Ramos (cell line): ENCODE measurements around the gene RBMS3.
"Not testable (repeated sequence)": the region's sequence is repeated elsewhere in the genome, so short reads cannot be mapped to it uniquely, and the experiment has no call there.

Experiments
- in situ Hi-C: fragments of 300-500 bp; cut with MboI; formaldehyde crosslinking; loops from one replicate; pipeline ENCODE4 v1.14.3; 2022; ENCODE audit warnings: low sequenced_read_pairs; ENCODE audit not compliant: unreplicated experiment

The RBMS3 gene

DNA sequence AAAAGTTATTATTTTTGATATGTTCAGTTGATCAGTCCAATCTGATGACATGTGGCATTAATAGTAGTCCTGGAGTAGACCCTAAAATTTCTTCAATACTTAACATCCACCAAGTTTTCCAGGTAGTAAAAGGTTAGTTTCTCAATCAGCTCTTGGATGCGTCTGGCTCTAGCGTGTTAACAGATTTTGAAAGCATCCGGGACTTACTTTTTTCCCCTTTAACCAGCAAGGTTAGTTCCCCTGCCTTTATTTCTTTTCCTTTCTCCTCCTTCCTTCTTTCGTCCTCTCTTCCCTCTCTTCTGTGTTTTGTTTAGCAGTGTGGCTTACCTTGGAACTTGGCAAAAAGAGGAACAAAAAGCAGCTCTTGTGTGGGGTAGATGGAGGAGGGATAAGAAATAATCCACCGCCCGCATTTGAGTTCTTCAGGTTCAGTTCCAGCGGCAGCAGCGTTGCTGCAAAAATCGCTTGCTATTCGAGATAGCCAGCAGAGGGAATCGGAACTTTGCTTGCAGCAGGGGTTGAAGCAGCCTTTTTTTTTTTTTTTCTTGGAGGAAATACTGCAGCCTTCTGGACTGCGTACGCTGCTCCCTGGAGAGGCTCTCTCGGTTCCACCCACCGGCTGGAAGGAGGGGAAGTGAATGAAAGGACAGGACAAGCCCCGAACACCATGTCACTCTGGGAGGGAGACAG is at the start of gene RBMS3:
TSS of gene RBMS3 (plus strand) at position 668 of the 690 bp plus-strand sequence.
- in situ Hi-C loops = no loop called here

DNA sequence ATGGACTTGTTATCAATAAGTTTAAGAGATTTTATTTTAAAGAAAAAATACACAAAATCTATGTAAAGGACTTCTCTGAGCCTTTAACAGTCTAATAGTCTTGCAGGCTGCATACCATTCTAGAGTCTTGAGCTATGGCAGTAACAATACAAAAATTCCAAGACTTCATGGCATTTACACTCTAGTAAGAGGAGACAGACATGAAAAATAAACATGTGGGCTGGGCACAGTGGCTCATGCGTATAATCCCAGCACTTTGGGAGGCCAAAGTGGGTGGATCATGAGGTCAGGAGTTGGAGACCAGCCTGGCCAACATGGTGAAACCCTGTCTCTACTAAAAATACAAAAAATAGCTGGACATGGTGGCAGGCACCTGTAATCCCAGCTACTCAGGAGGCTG is 47.7 kb upstream of the RBMS3 start:
- in situ Hi-C loops = not testable (repeated sequence)

DNA sequence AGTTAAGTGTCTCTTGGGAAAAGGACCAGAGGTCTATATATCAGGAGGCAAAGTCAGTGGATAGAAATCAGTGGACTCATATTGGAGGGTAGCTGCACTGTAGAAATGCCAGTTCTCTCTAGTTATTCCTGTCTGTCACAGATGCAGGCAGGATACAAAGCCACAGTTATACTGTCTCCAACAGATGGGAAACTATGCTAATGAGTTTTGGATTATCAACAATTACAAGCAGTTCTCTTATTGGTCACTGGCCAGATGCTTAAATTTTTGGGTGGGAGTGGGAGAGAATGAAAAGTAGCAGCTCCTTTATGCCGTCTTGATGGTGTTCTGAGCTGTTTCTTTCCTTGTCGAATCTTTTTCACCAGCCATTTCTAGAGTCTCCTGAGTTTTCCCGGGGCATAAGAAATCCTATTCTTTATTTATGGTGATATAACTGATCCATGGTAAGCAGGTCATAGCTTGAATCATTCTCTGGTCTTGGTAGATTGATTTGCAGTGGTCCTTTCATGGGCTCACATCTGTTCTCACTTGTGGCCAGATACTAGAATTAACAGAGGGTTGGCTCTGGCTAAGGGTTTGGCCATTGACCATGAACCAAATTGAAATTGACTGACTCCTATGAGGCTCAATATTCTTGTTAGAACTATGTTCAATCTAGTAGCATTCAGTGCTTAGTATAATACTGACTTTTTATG is 44.6 kb upstream of the RBMS3 start:
- in situ Hi-C loops = no loop called here

DNA sequence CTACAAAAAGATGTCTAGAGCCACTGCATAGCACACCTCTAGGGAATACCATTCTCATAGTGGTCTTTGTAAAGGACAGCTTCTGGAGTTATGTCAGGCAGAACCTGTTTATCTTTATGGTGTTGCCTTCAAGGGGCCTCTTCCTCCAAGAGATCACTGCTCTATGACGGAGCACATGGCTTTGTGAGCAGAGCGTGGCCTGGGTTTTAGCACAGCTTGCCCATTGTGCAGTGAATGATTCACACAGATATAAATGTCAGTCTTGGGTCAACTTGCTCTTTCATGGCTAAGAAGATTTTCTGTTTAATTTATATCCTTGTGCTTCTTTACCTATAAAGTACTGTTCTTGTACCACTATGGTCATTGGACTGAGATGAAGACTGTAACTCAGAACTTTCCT is 41.5 kb upstream of the RBMS3 start:
- in situ Hi-C loops = no loop called here

DNA sequence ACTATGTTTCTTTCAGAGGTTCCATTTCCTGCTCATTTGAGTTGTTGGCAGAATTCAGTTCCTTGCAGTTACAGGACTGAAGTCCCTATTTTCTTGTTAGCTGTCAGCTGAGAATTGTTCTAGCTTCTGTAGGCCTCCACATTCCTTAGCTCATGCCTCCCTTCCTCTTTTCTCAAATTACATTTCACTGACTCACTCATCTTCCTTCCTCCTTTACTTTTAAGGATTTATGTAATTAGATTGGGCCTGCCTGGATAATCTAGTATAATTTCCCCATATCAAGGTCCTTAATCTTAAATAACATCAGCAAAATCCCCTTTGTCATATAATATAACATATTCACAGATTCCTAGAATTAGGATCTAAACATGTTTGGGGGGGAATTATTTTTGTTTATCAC is 40.6 kb upstream of the RBMS3 start:
- in situ Hi-C loops = no loop called here

DNA sequence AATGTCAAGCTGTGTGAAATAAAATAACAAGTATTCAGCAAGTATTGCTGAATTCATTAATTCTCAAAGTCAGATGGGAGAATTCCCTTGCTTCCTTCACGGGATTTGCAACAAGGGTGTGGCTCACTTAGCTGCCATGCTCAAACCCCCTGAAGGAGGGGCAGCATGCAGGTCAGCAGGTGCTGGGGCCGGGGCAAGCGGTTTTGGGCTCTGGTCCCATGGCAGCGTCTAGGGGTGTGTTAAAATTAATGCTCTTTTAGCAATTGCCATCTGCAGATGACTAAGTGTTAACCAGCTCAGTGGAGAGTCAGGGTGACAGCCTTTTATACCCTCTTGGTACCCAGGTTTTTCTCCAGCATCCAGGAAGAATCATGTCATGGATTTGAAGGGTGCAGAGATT is 40.0 kb upstream of the RBMS3 start:
- in situ Hi-C loops = no loop called here

DNA sequence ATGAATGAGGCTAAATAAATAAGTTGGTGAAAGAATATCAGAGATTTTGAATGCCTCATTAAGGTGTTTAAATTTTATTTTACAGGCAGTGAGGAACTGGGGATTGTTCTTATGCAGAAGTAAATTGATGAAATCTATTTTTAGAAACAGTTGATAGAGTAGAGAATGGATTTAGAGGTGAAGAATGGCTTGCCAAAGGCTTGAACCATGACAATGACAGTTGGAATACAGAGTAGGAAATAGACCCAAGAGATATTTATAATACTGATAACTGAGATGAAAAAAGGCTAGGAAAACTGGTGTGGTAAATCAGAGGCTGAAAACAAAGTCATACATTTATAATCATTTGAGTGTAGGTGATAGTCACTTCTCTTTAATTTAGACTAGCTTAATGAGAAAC is 39.0 kb upstream of the RBMS3 start:
- in situ Hi-C loops = no loop called here

DNA sequence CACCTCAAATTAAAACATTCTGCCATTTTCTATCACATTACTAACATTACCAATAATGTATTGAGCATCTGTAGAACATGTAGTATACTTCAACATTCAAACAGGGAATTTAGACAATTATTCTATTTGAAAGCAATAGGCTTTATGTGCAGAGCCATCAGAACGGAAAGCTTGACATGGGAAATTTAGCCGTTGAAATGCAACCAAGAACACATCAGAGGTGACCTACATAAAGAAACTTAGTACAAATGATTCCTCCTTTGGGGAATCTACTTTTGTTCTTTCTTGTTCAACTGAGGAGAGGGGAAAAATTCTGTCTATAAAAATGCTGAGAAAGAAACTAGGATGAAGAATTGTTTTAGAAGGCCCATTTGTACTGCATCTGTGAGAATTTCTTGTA is 38.6 kb upstream of the RBMS3 start:
- in situ Hi-C loops = no loop called here

DNA sequence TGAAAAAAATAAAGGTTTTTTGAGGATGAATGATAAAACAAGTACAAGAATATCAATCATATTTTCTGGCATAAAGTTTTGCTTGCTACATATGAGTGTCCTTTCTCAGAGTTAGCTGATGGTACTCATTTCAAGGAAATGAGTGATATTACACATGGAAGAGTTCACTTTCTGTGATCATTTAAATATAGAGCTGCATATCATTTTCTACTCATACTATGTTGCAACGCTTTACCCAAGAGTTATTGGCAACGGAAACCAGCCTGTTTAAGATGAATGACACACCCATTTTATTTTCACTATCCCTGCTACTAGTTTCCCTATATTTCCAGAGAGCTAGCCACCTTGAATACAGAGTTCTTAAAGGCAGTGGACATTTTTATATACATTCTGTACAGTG is 35.4 kb upstream of the RBMS3 start:
- in situ Hi-C loops = no loop called here

DNA sequence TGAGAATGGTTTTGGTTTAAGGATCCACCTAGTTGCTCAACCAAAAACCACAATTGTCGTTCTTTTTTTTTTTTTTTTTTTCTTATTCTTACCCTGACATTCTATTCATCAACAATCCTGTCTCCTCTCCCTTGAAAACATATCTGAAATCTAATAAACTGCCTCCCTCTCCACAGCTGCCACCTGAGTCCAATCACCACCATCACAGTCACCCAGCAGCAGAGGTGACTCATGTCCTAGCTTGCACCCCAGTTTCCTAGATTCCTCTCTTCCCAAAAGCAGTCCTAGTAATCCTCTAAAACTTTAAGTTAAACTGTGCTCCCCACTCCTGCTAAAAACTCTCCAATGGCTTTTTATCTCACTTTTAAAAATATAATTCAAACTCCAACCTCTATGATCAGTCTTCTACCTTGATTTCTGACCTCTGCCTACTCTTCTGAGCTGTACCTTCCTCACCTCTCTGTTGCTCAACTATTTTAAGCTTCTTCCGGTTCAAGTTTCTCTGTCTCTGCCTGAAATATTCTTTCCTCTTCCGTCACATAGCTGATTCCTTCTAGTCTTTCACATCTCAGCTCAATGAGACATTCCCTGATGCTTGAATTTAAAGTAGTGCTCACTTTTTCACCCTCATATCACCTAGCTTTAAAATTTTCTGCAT is 33.7 kb upstream of the RBMS3 start:
- in situ Hi-C loops = no loop called here

DNA sequence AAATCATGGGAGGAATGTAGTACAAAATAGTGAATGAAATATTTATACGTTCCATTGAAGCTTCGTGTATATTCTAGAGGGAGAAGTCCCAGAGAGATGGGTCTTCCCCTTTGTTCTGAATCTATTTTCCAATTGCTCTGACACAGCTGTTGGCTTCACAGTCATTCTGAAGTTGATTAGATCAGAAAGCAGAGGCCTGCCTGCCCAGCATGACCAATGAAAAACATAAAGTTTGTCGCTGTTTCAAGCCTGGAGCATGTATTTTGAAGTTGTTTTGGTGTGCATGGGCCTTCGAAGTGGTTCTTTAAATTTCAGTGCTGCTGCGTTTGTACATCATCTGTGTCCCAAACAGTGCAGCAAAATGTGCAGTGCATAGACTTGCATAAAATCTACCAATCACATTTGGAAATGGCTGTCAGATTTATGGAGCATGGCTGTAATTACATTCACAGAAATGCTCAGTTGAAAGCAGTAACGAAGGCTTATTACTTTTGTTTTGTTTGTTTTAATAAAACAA is 31.0 kb upstream of the RBMS3 start:
- in situ Hi-C loops = no loop called here

DNA sequence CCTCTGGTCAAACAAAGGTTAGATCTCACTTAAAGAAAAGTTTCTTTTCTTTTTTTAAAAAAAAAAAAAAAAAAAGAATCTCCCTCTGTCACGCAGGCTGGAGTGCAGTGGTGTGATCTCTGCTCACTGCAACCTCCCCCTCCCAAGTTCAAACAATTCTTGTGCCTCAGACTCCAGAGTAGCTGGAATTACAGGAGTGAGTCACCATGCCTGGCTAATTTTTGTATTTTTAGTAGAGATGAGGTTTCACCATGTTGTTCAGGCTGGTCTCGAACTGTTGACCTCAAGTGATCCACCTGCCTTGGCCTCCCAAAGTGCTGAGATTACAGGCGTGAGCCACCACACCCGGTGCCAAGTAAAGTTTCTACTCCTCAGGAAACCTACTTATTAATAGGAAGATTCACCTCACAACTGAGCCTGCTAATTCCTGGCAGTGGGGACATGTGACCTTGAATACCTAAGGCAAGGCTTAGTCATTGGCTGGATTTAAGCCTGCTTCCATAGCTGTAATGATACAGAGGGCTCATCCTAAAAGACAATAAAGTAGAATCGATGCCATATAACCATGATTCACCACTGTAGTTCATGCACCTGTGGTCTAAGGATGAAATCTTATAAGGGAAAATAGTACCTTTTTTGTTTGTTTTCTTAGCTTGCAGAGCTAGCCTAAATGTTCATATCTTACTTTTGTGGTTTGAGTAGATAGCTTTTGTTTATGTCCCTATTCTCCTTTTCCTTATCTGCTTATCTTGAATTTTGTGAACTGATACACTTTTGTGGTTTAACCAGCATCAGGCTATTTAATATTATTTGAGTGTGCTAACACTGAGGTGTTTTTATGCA is 24.8 kb upstream of the RBMS3 start:
- in situ Hi-C loops = no loop called here

DNA sequence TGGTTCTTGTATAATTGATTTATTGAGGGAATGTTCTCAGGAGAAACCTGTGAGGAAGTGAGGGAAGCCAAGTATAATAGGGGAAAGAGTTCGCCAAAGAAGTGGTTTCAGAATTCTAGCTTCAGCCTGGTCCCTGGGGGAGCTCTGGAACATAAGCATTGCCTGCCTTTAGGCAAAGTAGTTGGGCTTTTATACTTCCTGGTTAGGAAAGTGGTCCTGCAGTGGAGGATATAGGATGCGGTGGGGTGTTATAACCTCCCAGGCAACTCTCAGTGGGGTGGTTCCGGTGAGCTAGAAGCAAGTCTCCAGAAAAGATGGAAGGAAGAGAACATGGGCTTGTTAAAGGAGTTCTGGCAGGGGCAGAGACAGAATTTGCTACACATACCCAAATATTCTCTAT is 22.7 kb upstream of the RBMS3 start:
- in situ Hi-C loops = no loop called here

DNA sequence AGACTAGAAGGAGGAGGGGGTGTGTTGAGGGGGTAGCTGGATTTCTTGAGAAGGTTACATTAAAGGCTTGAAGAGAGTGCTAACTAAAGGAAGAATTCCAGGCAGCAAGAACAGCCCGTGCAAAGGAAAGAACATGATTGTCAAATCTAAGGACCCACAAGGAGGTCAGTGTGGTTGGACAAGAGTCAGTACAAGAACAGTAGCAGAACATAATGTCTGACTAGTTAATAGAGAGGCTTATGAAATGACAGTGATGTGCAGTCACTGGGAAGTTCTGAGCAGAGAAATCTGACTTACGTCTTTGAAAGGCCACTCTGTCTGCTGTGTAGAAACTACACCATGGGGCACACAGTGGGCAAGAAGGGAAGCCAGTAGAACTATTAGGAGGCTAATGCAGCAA is 19.8 kb upstream of the RBMS3 start:
- in situ Hi-C loops = no loop called here

DNA sequence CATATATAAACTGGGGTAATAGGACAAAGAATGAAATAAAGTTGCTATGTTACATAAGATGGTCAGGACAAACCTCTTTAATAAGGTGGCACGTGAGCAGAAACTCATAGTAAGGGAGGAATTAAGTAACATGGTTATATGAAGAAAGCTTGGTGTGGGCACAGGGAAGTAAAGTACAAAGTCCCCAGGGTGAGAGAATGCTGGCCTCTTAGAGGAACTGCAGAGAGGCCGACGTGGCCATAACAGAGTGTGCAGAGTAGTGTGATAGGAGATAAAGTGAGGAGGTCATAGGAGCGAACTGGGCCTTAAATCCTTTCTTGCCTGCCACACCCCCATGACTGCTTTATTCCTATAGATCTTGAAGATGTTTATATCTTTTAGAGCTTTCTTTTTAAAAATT is 17.4 kb upstream of the RBMS3 start:
- in situ Hi-C loops = no loop called here

DNA sequence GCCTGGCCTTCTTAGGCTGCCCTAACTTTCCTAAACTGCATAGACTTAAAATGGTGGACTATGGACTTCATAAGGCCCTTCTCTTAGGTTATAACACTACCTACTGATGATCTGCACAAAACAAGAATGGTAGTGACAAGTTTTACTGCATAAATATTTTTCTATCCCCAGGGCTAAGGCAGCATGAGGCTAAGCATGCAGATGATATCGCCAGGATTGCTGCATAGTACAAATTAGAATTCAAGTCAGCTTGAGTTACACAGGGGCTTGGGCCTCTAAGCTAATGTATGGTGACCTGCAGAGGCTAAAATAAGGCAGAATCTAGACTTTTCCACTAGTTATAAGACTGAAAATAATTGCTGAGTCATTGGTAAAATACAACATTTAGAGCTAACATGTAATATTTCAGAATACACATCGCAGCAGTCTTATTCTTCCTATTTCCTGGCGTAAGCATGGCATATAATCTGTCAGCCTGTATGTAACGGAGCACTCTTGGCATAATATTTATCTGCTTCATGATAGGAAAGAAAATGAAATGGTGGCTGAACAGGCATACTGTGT is 15.3 kb upstream of the RBMS3 start:
- in situ Hi-C loops = no loop called here

DNA sequence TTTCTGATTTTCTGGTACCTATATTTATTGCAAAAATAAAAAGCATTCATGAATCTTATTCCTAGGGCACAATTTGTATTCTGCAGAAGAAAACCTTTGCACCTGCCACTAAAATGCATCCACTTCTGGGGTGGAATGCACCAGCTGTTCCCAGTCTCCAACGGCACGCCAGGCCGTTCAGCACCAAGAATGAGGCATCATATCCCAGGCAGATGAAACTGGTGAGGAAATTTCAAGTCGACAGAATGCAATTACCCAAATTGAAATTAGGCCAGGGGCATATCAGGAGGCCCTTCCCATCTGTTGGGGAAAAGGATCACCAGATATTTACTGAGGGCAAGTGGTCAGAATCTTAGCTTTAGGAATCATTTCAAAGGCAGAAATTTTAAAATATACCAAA is 13.6 kb upstream of the RBMS3 start:
- in situ Hi-C loops = no loop called here

DNA sequence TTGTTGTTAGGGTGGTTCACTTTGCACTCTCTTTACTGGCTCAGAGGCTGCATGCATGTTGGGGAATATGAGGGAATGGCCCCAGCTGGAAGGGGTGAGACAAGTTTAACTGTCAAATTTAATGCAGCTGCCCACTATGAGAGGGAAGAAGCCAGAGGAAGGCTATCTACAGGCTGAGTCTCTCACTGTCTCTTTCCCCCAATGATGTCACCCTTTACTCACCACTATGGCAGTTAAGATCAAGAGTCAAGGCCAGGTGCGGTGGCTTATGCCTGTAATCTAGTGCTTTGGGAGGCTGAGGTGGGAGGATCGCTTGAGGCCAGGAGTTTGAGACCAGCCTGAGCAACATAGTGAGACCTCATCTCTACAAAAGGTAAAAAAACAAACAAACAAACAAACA is 12.2 kb upstream of the RBMS3 start:
- in situ Hi-C loops = no loop called here

DNA sequence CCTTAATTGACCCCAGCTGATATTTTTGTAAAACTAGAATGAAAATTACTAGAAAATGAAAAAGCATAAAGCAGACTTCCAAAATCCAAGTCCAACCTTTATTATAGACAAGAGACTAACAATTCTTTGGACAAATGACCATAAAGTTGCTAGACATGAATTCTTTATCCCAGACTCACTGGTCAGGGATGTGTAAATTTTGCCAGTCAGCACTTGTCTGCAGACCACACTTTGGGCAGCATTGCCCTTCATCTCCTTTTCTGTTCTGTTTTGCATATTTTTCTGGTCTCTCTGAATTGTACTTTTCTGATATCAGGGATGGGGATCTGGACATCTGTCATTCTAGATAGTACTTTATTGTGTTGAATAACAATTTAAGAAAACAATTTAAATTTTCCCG is 10.1 kb upstream of the RBMS3 start:
- in situ Hi-C loops = no loop called here

DNA sequence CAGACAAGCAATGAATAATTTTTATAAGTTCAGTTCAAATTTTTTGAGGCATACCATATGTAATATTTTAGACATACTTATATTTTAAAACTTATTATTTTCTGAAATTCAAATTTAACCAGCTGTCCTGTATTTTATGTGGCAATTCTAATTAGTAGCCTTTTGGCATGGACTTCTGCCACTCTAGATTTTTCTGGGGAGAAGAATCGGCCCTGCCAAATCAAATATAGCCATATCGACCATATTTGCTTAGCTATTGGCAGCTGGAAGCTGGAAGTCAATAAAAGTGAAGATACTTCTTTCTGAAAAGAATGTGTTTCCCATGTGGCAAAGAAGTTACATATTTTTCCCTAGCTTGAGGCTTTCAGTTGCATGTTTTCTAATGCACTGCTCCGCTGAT is 9.4 kb upstream of the RBMS3 start:
- in situ Hi-C loops = no loop called here
